ENCODE data around the gene PI4K2A.

- no peak for TF ChIP-seq POLR2A (IDR thresholded peaks at IDR 0.05; ENCODE audit: low read depth, low read length)
- TF ChIP-seq POLR2AphosphoS5 (IDR thresholded peaks at IDR 0.05; ENCODE audit: low read depth, low read length): no peak
These were observed 23.9 kb downstream of the PI4K2A start for GRCh38 chr10:97664282-97664850.
